Glutamatergic neuron (in vitro differentiated cells): ENCODE data around the gene GNAI1. TPM values are rescaled to one million over a fixed set of nuclear protein-coding genes. Genes with fewer than 3 reads are reported as not detected.
"Not testable (repeated sequence)": the region's sequence is repeated elsewhere in the genome, so short reads cannot be mapped to it uniquely, and the experiment has no call there.

Experiments used
- DNase-seq: peaks from one replicate; pipeline ENCODE4 v3.0.0; 2022
- H3K27ac Mint-ChIP-seq: one replicate; pipeline ENCODE4 v1.8.0; 2020; ENCODE audit warnings: mild to moderate bottlenecking, mixed read lengths, inconsistent platforms; ENCODE audit not compliant: unreplicated experiment
- H3K27me3 Mint-ChIP-seq: one replicate; pipeline ENCODE4 v1.8.0; 2020; ENCODE audit warnings: mild to moderate bottlenecking, moderate library complexity, mixed read lengths, inconsistent platforms; ENCODE audit not compliant: unreplicated experiment
- H3K36me3 Mint-ChIP-seq: one replicate; pipeline ENCODE4 v1.8.0; 2020; ENCODE audit warnings: mild to moderate bottlenecking, mixed read lengths, inconsistent platforms; ENCODE audit not compliant: unreplicated experiment
- H3K4me1 Mint-ChIP-seq: one replicate; pipeline ENCODE4 v1.8.0; 2020; ENCODE audit warnings: mild to moderate bottlenecking, low read depth, mixed read lengths, inconsistent platforms; ENCODE audit not compliant: unreplicated experiment
- H3K4me3 Mint-ChIP-seq: one replicate; pipeline ENCODE4 v1.8.0; 2020; ENCODE audit warnings: mild to moderate bottlenecking, mixed read lengths, inconsistent platforms; ENCODE audit not compliant: unreplicated experiment
- H3K9me3 Mint-ChIP-seq: one replicate; pipeline ENCODE4 v1.8.0; 2020; ENCODE audit warnings: mild to moderate bottlenecking, moderate library complexity, mixed read lengths, inconsistent platforms; ENCODE audit not compliant: unreplicated experiment
- total RNA-seq: library from RNA; stranded (reverse); fragmentation: NEBNext Ultra II Directional; extraction: Animal tissue kit (Norgen Biotek cat#: 25700); gene quantifications from one replicate; pipeline ENCODE4 v1.2.1, GENCODE V29; 2021; ENCODE audit not compliant: unreplicated experiment
- TF ChIP-seq, protein P1 (sequence below): fragments of 200-600 bp; sonication (generic); IDR thresholded peaks from one replicate; pipeline ENCODE4 v1.5.0; 2021; ENCODE audit not compliant: partially characterized antibody, unreplicated experiment

Gene GNAI1
- total RNA-seq, 1 donor from 2014 or later: 61.9 TPM

DNA sequence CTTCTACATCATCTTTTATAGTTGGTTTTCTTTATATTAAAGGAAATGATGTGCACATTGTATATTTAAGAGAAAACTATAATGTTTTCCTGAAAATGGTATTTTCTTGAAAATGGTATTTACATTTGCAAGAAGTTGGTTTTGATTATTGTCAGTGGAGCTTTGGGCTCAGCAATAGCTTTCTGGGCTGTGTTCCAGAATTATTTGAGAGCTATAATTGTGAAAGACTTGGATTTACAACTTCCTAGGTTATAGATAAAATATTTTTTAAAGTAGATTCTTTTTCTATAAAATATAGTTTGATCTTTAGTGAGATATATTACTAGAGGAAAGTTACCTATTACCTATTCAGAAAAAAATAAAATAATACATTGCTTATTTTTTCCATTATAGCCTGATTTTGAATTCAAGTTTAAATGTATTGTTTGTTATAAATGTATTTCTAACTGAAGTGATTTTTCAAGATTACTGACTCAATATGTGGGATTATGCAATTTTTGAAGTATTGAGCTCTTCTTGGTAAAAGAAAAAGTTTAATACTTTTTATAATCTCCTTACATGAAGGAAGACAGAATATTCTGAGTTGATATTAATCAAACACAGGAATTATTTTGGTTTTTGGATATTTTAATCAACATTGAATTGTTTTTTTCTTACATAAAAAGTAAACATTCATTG is 20.2 kb downstream of the GNAI1 start:
- TF ChIP-seq, protein P1, sequence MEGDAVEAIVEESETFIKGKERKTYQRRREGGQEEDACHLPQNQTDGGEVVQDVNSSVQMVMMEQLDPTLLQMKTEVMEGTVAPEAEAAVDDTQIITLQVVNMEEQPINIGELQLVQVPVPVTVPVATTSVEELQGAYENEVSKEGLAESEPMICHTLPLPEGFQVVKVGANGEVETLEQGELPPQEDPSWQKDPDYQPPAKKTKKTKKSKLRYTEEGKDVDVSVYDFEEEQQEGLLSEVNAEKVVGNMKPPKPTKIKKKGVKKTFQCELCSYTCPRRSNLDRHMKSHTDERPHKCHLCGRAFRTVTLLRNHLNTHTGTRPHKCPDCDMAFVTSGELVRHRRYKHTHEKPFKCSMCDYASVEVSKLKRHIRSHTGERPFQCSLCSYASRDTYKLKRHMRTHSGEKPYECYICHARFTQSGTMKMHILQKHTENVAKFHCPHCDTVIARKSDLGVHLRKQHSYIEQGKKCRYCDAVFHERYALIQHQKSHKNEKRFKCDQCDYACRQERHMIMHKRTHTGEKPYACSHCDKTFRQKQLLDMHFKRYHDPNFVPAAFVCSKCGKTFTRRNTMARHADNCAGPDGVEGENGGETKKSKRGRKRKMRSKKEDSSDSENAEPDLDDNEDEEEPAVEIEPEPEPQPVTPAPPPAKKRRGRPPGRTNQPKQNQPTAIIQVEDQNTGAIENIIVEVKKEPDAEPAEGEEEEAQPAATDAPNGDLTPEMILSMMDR: no peak
- no peak for DNase-seq
- no peaks in the 10 kb centered on the region for H3K27me3 Mint-ChIP-seq
- no peak overlapping the region for H3K4me3 Mint-ChIP-seq
- no peak overlapping the region for H3K27ac Mint-ChIP-seq
- peaks cover 10% of the 10 kb centered on the region for H3K4me1 Mint-ChIP-seq
- H3K36me3 Mint-ChIP-seq: no peaks in the 10 kb centered on the region
- H3K9me3 Mint-ChIP-seq: no peaks in the 10 kb centered on the region

DNA sequence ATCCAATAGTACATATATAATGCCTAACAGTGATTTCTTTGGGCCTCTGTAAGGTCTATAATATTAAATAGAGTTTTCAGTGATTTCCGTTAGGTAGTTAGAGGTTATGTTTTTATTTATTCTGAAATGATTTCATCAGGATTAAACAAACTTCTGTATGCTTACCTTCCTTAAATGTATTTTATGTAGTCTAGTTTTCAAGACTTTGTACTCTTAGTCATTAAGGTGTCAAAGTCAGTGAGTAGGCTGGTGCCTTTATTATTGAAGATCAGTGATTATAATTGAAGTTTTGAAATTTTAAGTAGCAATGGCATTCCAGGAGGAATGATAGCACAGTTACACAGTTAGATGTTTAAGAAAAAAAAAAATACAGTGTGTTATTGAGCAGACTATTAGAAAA is 20.7 kb downstream of the GNAI1 start:
- TF ChIP-seq, protein P1: no peak
- Mint-ChIP-seq H3K9me3 (no peaks in the 10 kb centered on the region), H3K4me3 (no peak overlapping the region), H3K27ac (no peak overlapping the region), H3K27me3 (no peaks in the 10 kb centered on the region), H3K36me3 (no peaks in the 10 kb centered on the region), H3K4me1 (peaks cover 12% of the 10 kb centered on the region)
- no peak for DNase-seq

DNA sequence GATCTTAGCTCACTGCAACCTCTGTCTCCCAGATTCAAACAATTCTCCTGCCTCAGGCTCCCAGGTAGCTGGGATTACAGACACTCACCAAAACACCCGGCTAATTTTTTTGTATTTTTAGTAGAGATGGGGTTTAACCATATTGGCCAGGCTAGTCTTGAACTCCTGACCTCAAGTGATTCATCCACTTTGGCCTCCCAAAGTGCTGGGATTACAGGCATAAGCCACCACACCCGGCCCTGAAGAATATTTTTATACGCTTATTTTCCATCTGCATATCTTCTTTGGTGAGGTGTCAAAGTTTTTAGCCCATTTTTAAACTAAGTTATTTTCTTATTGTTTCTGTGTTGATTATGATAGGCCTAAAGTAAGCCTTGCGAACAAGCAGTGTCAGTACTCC is 23.1 kb downstream of the GNAI1 start:
- DNase-seq, H3K4me1 Mint-ChIP-seq, H3K36me3 Mint-ChIP-seq: not testable (repeated sequence)

DNA sequence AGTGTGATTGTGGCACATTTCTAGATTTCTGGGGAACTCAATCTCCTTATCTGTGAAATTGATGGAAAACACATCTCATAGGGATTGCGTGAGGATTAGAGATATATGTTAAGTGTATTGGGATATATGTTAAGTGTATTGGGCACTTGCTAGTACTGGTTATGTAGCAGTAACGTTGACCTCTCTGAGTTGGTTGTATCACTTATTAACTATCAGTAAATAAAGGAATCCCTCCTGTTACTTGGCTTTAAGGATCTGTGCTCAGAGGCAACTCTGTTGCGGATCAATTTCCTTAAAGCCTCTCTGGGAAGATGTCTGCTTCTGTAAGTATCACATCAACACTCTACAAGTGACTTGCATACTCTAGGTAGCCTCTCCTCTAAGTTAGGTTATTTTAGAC is 25.2 kb downstream of the GNAI1 start:
- Mint-ChIP-seq H3K27ac (no peak overlapping the region), H3K9me3 (peaks cover 3% of the 10 kb centered on the region), H3K4me1 (peaks cover 9% of the 10 kb centered on the region), H3K27me3 (no peaks in the 10 kb centered on the region), H3K4me3 (no peak overlapping the region), H3K36me3 (no peaks in the 10 kb centered on the region)
- DNase-seq: no peak
- TF ChIP-seq, protein P1: no peak

More for the DNA sequence above, 23.1 kb downstream of the GNAI1 start:
- H3K9me3 Mint-ChIP-seq, H3K27me3 Mint-ChIP-seq, H3K4me3 Mint-ChIP-seq, H3K27ac Mint-ChIP-seq: not testable (repeated sequence)

DNA sequence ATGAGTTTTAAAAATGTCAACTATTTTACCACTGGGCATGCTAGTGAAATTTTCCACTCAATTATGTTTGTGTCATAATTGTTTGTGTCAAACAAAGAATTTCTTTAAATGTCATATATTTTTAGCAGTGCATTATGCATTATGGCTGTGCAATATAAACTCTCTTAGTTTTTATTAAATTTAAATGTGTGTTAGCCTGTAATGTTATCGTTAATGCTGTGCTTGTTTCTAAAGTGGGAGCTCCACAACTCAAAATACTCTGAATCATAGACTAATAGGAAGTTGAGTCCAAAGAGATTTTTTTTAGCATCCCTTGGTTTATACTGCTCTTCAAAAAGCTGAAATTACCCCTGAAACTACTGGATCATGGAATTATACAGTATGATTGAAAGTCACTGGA is 26.8 kb downstream of the GNAI1 start:
- TF ChIP-seq, protein P1: no peak
- Mint-ChIP-seq H3K36me3 (no peaks in the 10 kb centered on the region), H3K27me3 (no peaks in the 10 kb centered on the region), H3K27ac (no peak overlapping the region), H3K4me1 (peaks cover 13% of the 10 kb centered on the region), H3K4me3 (no peak overlapping the region), H3K9me3 (peaks cover 3% of the 10 kb centered on the region)
- DNase-seq: no peak
